H1 (cell line): Measurements from ENCODE around the gene NEURL1B. TPM values are rescaled to one million over a fixed set of nuclear protein-coding genes. Genes with fewer than 3 reads are reported as not detected.
"Not testable (repeated sequence)": the region's sequence is repeated elsewhere in the genome, so short reads cannot be mapped to it uniquely, and the experiment has no call there.

ENCODE experiments used
- CTCF ChIA-PET: fragments of 300-600 bp; sonication (Branson Sonifier 250); formaldehyde crosslinking; loops from one replicate; lab custom pipeline; 2021; ENCODE audit not compliant: partially characterized antibody; lab: Charles Lee
- POLR2A ChIA-PET: fragments of 300-600 bp; sonication (Branson Sonifier 250); formaldehyde crosslinking; loops from one replicate; lab custom pipeline; 2021; ENCODE audit warnings: inconsistent platforms; ENCODE audit not compliant: partially characterized antibody; lab: Charles Lee
- DNase-seq, 2 experiments: peaks; one replicate each; pipeline versions ENCODE4 v3.0.0 to v3.0.0-alpha.2; 2010 to 2022; ENCODE audit warnings: low spot score in 2 of 2, low read depth in 1 of 2, mixed read lengths in 1 of 2
- FAIRE-seq: peaks from 2 replicates; lab custom pipeline; 2011; peaks lifted over from hg19 to GRCh38; lab: Jason Lieb, UNC
- H2AFZ ChIP-seq: 2 replicates; pipeline ENCODE4 v1.8.1; 2012; ENCODE audit warnings: low read length, inconsistent platforms
- H2AK5ac ChIP-seq: 2 replicates; pipeline ENCODE4 v1.6.1; 2013; ENCODE audit warnings: low read depth, low read length
- H2BK120ac ChIP-seq: replicated peaks from 2 replicates; pipeline ENCODE3; 2013; ENCODE audit warnings: low read depth, low read length, inconsistent platforms
- H2BK12ac ChIP-seq: 2 replicates; pipeline ENCODE4 v1.6.1; 2013; ENCODE audit warnings: low read depth, low read length
- H2BK15ac ChIP-seq: 2 replicates; pipeline ENCODE4 v1.6.1; 2013; ENCODE audit warnings: low read length
- H2BK20ac ChIP-seq: 2 replicates; pipeline ENCODE4 v1.6.1; 2013; ENCODE audit warnings: low read length
- H2BK5ac ChIP-seq: 2 replicates; pipeline ENCODE4 v1.6.1; 2013; ENCODE audit warnings: low read depth, low read length
- H3K14ac ChIP-seq: 2 replicates; pipeline ENCODE4 v1.6.1; 2013; ENCODE audit warnings: inconsistent platforms; ENCODE audit not compliant: insufficient read length
- H3K18ac ChIP-seq: 2 replicates; pipeline ENCODE4 v1.6.1; 2013; ENCODE audit warnings: low read length; ENCODE audit errors: extremely low read depth
- H3K23ac ChIP-seq: 2 replicates; pipeline ENCODE4 v1.6.1; 2013; ENCODE audit warnings: inconsistent platforms; ENCODE audit not compliant: insufficient read length
- H3K23me2 ChIP-seq: 2 replicates; pipeline ENCODE4 v1.6.1; 2013; ENCODE audit warnings: low read depth, low read length
- H3K27ac ChIP-seq: 2 replicates; pipeline ENCODE4 v1.6.1; 2011; ENCODE audit warnings: low read depth, low read length, inconsistent platforms
- H3K27me3 ChIP-seq, 4 experiments: replicated peaks in 1 of 4; 1 replicate in 1 of 4; 2 replicates in 3 of 4; pipeline versions ENCODE4 v1.6.1 to v1.8.1; 2011 to 2013; ENCODE audit warnings: low read length in 3 of 4, mild to moderate bottlenecking in 3 of 4, inconsistent platforms in 2 of 4, mixed read lengths in 2 of 4, moderate library complexity in 1 of 4; ENCODE audit not compliant: control insufficient read depth in 3 of 4, insufficient read depth in 3 of 4; ENCODE audit errors: extremely low read depth in 1 of 4
- H3K36me3 ChIP-seq, 4 experiments: 2 replicates each; pipeline versions ENCODE4 v1.6.1 to v1.8.1; 2011 to 2013; ENCODE audit warnings: mild to moderate bottlenecking in 4 of 4, low read length in 3 of 4, moderate library complexity in 2 of 4, control low read depth in 1 of 4, inconsistent platforms in 1 of 4; ENCODE audit not compliant: insufficient read depth in 4 of 4, control insufficient read depth in 2 of 4
- H3K4ac ChIP-seq: replicated peaks from 2 replicates; pipeline ENCODE3; 2013; ENCODE audit warnings: low read length, low read depth, mixed read lengths, inconsistent platforms; ENCODE audit not compliant: insufficient read length
- H3K4me1 ChIP-seq, 4 experiments: replicated peaks in 1 of 4; 1 replicate in 1 of 4; 2 replicates in 3 of 4; pipeline versions ENCODE4 v1.6.1 to v1.8.1; 2011 to 2013; ENCODE audit warnings: low read length in 3 of 4, inconsistent platforms in 2 of 4, mixed read lengths in 1 of 4; ENCODE audit not compliant: insufficient read depth in 4 of 4, control insufficient read depth in 3 of 4
- H3K4me2 ChIP-seq, 2 experiments: 2 replicates each; pipeline versions ENCODE4 v1.6.1 to v1.8.1; 2011 to 2013; ENCODE audit warnings: low read depth in 2 of 2, low read length in 2 of 2, control low read depth in 1 of 2, inconsistent platforms in 1 of 2, mild to moderate bottlenecking in 1 of 2; ENCODE audit not compliant: insufficient read depth in 1 of 2
- H3K4me3 ChIP-seq, 4 experiments: fragments of 200-600, 300-600 bp in 1 of 4; sonication (generic), shearing (Covaris generic), sonication (Bioruptor Twin) in 1 of 4; 2 replicates each; pipeline versions ENCODE4 v1.5.1 to v1.8.1; 2011 to 2016; ENCODE audit warnings: low read length in 4 of 4, low read depth in 3 of 4, control low read depth in 2 of 4, inconsistent platforms in 2 of 4, mild to moderate bottlenecking in 2 of 4, mixed read lengths in 1 of 4, moderate library complexity in 1 of 4; ENCODE audit not compliant: insufficient read depth in 2 of 4; ENCODE audit errors: extremely low read depth in 1 of 4
- H3K56ac ChIP-seq: replicated peaks from 2 replicates; pipeline ENCODE3; 2013; ENCODE audit warnings: low read depth, mild to moderate bottlenecking, mixed read lengths, low read length, inconsistent platforms; ENCODE audit not compliant: insufficient read length
- H3K79me1 ChIP-seq: 2 replicates; pipeline ENCODE4 v1.6.1; 2013; ENCODE audit warnings: low read depth, low read length, control low read depth
- H3K79me2 ChIP-seq, 2 experiments: 2 replicates each; pipeline versions ENCODE4 v1.6.1 to v1.8.1; 2012 to 2013; ENCODE audit warnings: low read length in 2 of 2, mild to moderate bottlenecking in 2 of 2, inconsistent platforms in 1 of 2; ENCODE audit not compliant: insufficient read depth in 2 of 2, control insufficient read depth in 1 of 2
- H3K9ac ChIP-seq, 4 experiments: replicated peaks in 1 of 4; 1 replicate in 1 of 4; 2 replicates in 3 of 4; pipeline versions ENCODE4 v1.6.1 to v1.8.1; 2011 to 2013; ENCODE audit warnings: low read depth in 3 of 4, low read length in 3 of 4, control low read depth in 2 of 4, mild to moderate bottlenecking in 2 of 4, moderate library complexity in 2 of 4, inconsistent platforms in 1 of 4; ENCODE audit errors: extremely low read depth in 1 of 4
- H3K9me3 ChIP-seq, 2 experiments: 2 replicates each; pipeline versions ENCODE4 v1.6.1 to v1.8.1; 2012 to 2013; ENCODE audit warnings: mild to moderate bottlenecking in 2 of 2, moderate library complexity in 2 of 2, control low read depth in 1 of 2, inconsistent platforms in 1 of 2, low read depth in 1 of 2, low read length in 1 of 2, mixed read lengths in 1 of 2; ENCODE audit not compliant: insufficient read depth in 2 of 2
- H4K20me1 ChIP-seq, 2 experiments: replicated peaks in 1 of 2; 2 replicates each; pipeline versions ENCODE3 to v1.8.1; 2011 to 2013; ENCODE audit warnings: inconsistent platforms in 2 of 2, low read length in 2 of 2, mild to moderate bottlenecking in 1 of 2; ENCODE audit not compliant: insufficient read depth in 2 of 2, control insufficient read depth in 1 of 2
- H4K5ac ChIP-seq: 2 replicates; pipeline ENCODE4 v1.6.1; 2013; ENCODE audit warnings: low read length, low read depth, mixed read lengths, inconsistent platforms; ENCODE audit not compliant: insufficient read length
- H4K8ac ChIP-seq: 2 replicates; pipeline ENCODE4 v1.8.0; 2013; ENCODE audit warnings: mild to moderate bottlenecking, moderate library complexity, low read length, inconsistent platforms; ENCODE audit not compliant: insufficient read depth; ENCODE audit errors: extremely low read depth
- H4K91ac ChIP-seq: replicated peaks from 2 replicates; pipeline ENCODE3; 2013; ENCODE audit warnings: low read length, mixed read lengths, inconsistent platforms; ENCODE audit not compliant: insufficient read length
- EP300 ChIP-seq, 2 experiments: IDR thresholded peaks; 1 replicate in 1 of 2; 2 replicates in 1 of 2; pipeline ENCODE4 v1.6.1; 2011 to 2012; ENCODE audit warnings: low read depth in 2 of 2, low read length in 2 of 2, mild to moderate bottlenecking in 2 of 2, borderline replicate concordance in 1 of 2, inconsistent platforms in 1 of 2, moderate library complexity in 1 of 2
- WGBS, 2 experiments: shearing (Covaris generic) in 1 of 2; methylation state at CpG; one replicate each; pipeline versions ENCODE4 v1.1.6 to v1.1.7; 2013 to 2015; ENCODE audit warnings: low lambda C conversion rate in 2 of 2, mixed read lengths in 2 of 2, inconsistent platforms in 1 of 2, low coverage in 1 of 2, missing lambda C conversion rate in 1 of 2; ENCODE audit not compliant: insufficient replicate concordance in 2 of 2, insufficient coverage in 1 of 2, insufficient read length in 1 of 2; ENCODE audit errors: extremely low coverage in 1 of 2, missing lambda C conversion rate in 1 of 2; 5-methylcytosine and 5-hydroxymethylcytosine counted together
- polyA plus RNA-seq, 7 experiments: library from polyadenylated mRNA; depleted of rRNA in 3 of 7; stranded (reverse) in 5 of 7; unstranded in 2 of 7; fragments of >200 nt in 5 of 7; fragments of 200-250 nt in 2 of 7; gene quantifications; 1 replicate in 5 of 7; 2 replicates in 1 of 7; 4 replicates in 1 of 7; pipeline versions ENCODE4 v1.2.1 to v1.2.3, GENCODE V29; 2011 to 2013; ENCODE audit warnings: missing spikeins in 2 of 7, mixed read lengths in 2 of 7
- total RNA-seq: library from RNA; stranded (reverse); fragmentation: NEBNext Ultra II Directional; extraction: Animal tissue kit (Norgen Biotek cat#: 25700); gene quantifications from 2 replicates; pipeline ENCODE4 v1.2.1, GENCODE V29; 2021

Gene NEURL1B
- total and polyA plus RNA-seq, 2 of the 8 experiments (the other 6 are each of a cell fraction or from before 2014, with no cell fraction given), result 3.3 to 6.1 TPM

- not testable (repeated sequence) for H3K27ac ChIP-seq, H2BK20ac ChIP-seq, H3K79me1 ChIP-seq, FAIRE-seq, H2AFZ ChIP-seq, H2BK15ac ChIP-seq, H2BK5ac ChIP-seq, H3K4ac ChIP-seq, H3K4me2 ChIP-seq, H3K23ac ChIP-seq, H4K5ac ChIP-seq, H3K9ac ChIP-seq, H2BK120ac ChIP-seq, H4K8ac ChIP-seq, H4K91ac ChIP-seq, H3K9me3 ChIP-seq, H3K4me1 ChIP-seq, H2AK5ac ChIP-seq, H3K36me3 ChIP-seq, H3K4me3 ChIP-seq, H3K56ac ChIP-seq, H3K23me2 ChIP-seq, DNase-seq, H2BK12ac ChIP-seq, H4K20me1 ChIP-seq, H3K79me2 ChIP-seq, H3K14ac ChIP-seq, H3K18ac ChIP-seq
- ChIA-PET POLR2A (interaction anchor here (1.4 kb wide), 1 partner anchor 10 kb away, joined by 3 read pairs; no protein-coding TSS in a partner anchor), CTCF (interaction anchor here (0.8 to 4.6 kb wide), 2 partner anchors 10 to 217 kb away, joined by 3 to 27 read pairs; no protein-coding TSS in a partner anchor)
- 87% methylated on average over 5 of the region's 5 CpGs; no CpG with 5 or more reads in 1 of the 2 experiments for whole genome bisulfite sequencing, 2 experiments
- peaks cover 4 to 16% (median 12%) of the 10 kb centered on the region in 4 experiments for H3K27me3 ChIP-seq
- TF ChIP-seq EP300 (IDR thresholded peaks at IDR 0.05; ENCODE audit: borderline replicate concordance in 1 of 2, low read depth in 2 of 2, low read length in 2 of 2), result peak in 1 of 2 experiments; percentile 93; a peak in 1 of 3 replicates
Observed at GRCh38 chr5:172678362-172678874, 37.4 kb downstream of the NEURL1B start.
